K562 (cell line): Measurements from ENCODE around the gene NFKBIB. TPM values are rescaled to one million over a fixed set of nuclear protein-coding genes. Genes with fewer than 3 reads are reported as not detected.
A peak's percentile ranks its signal among the peaks of the same experiment; 100 is the strongest.

ENCODE experiments used
- DNMT1 ChIP-seq: fragments of 450-650 bp; IDR thresholded peaks from 2 replicates; pipeline ENCODE4 v1.6.1; 2016; ENCODE audit warnings: antibody characterized with exemption, mild to moderate bottlenecking
- HDAC6 ChIP-seq: IDR thresholded peaks from 2 replicates; pipeline ENCODE4 v1.6.1; 2012; ENCODE audit warnings: low read depth, mild to moderate bottlenecking, control low read depth, inconsistent platforms, low read length, moderate library complexity
- KHSRP ChIP-seq: fragments of 450-650 bp; IDR thresholded peaks from 2 replicates; pipeline ENCODE4 v1.6.1; 2017
- MAZ ChIP-seq, 2 experiments: fragments of 450-650 bp in 1 of 2; sonication (generic) in 1 of 2; formaldehyde crosslinking; IDR thresholded peaks in 1 of 2; conservative IDR thresholded peaks in 1 of 2; 2 replicates each; pipeline versions ENCODE4 v1.4.0 to v1.5.0; 2020; ENCODE audit warnings: mild to moderate bottlenecking in 1 of 2, missing genetic modification reagents in 1 of 2
- MLLT1 ChIP-seq, 2 experiments: fragments of 450-650 bp; IDR thresholded peaks; 2 replicates each; pipeline ENCODE4 v1.6.1; 2016
- THRAP3 ChIP-seq: fragments of 450-650 bp; IDR thresholded peaks from 2 replicates; pipeline ENCODE4 v1.6.1; 2016; ENCODE audit warnings: mild to moderate bottlenecking, inconsistent platforms, borderline replicate concordance
- ZFP36 ChIP-seq: fragments of 150-350 bp; IDR thresholded peaks from 2 replicates; pipeline ENCODE4 v1.6.1; 2018; ENCODE audit warnings: low read length, low read depth; ENCODE audit not compliant: partially characterized antibody
- ZNF124 ChIP-seq: sonication (generic); formaldehyde crosslinking; IDR thresholded peaks from 2 replicates; pipeline ENCODE4 v1.8.1; 2022; ENCODE audit warnings: missing genetic modification reagents
- ZNF184 ChIP-seq: sonication (generic); formaldehyde crosslinking; IDR thresholded peaks from 2 replicates; pipeline ENCODE4 v1.5.0; 2020; ENCODE audit warnings: missing genetic modification reagents
- polyA plus RNA-seq, 8 experiments: library from polyadenylated mRNA; depleted of rRNA in 4 of 8; stranded (reverse) in 5 of 8; unstranded in 3 of 8; fragments of >200 nt; fragmentation: Nextera tagmentation in 2 of 8; fragmentation: Illumina TruSeq in 1 of 8; extraction: Ambion mirVana in 2 of 8; extraction: Trizol in 1 of 8; gene quantifications; 2 replicates each; pipeline versions ENCODE4 v1.2.1 to v1.2.3, GENCODE V29; 2011 to 2014; ENCODE audit warnings: inconsistent platforms in 1 of 8, missing spikeins in 1 of 8
- total RNA-seq, 7 experiments: library from RNA; depleted of rRNA in 6 of 7; stranded (reverse); fragments of >200 nt in 6 of 7; fragmentation: Illumina TruSeq in 2 of 7; extraction: Trizol in 2 of 7; gene quantifications; 2 replicates each; pipeline versions ENCODE4 v1.2.1 to v1.2.3, GENCODE V29; 2011 to 2021; ENCODE audit warnings: low replicate concordance in 1 of 7
- TF ChIP-seq, protein P1 (sequence below), 2 experiments: fragments of 450-650 bp in 1 of 2; sonication (generic) in 1 of 2; formaldehyde crosslinking in 1 of 2; IDR thresholded peaks in 1 of 2; conservative IDR thresholded peaks in 1 of 2; 2 replicates each; pipeline versions ENCODE4 v1.6.1 to v1.8.1; 2016 to 2023; ENCODE audit warnings: mild to moderate bottlenecking in 2 of 2, moderate library complexity in 2 of 2, inconsistent platforms in 1 of 2, missing genetic modification reagents in 1 of 2
- TF ChIP-seq, protein P2 (sequence below): fragments of 450-650 bp; IDR thresholded peaks from 2 replicates; pipeline ENCODE4 v1.6.1; 2016; ENCODE audit warnings: low read depth

The NFKBIB gene
- total and polyA plus RNA-seq, 9 of the 15 experiments (the other 6 are each of a cell fraction or from before 2014, with no cell fraction given), result 1.5 to 44.9 (median 10.4) TPM

DNA sequence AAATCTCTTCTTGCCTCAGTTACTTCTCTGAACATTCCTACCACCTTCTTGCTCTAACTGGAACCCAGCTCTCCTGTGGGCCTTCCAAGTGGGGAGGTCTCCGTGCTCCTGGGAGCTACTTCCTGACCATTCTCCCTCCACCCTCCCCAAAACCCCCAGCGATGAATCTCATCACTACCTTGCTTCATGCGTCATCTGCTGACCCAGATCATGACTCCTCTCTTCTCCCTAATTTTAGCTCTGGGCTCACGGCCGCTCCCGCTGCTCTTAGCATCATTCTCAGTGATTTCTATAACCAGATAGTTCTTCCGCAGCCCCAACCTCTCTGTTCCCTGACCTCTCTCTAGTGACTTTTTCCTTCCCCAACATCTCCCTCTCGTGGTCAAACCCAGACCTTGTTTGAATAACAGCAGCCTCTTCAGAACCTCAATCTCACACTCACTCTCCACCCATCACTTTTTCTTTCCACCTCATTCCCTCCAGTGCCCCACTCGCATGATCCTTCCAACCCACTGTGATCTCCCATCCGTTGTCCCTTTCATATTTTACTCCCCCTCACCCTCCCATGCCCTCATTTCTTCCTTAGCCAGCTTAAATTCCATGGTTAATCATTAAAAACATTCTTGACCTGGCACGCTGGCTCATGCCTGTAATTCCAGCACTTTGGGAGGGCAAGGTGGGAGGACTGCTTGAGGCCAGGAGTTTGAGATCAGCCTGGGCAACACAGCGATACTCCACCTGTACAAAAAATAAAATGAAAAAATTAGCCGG lies 52.8 kb downstream of the NFKBIB start (continued):
- TF ChIP-seq MLLT1 (IDR thresholded peaks at IDR 0.05) (0 out of 4 replicates have a peak, but pooled peaks of 1 of the 2 experiments have one; percentile 42), HDAC6 (no peak), THRAP3 (no peak), ZNF184 (CRISPR knock-in tag) (no peak), ZFP36 (peak; percentile 27), MAZ (CRISPR knock-in tag; conservative IDR thresholded peaks at IDR 0.05 in 1 of 2, IDR thresholded peaks at IDR 0.05 in 1 of 2) (no peak), DNMT1 (no peak), ZNF124 (no peak), KHSRP (no peak)
- TF ChIP-seq, protein P1, sequence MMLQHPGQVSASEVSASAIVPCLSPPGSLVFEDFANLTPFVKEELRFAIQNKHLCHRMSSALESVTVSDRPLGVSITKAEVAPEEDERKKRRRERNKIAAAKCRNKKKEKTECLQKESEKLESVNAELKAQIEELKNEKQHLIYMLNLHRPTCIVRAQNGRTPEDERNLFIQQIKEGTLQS (IDR thresholded peaks at IDR 0.05), result no peak
- TF ChIP-seq, protein P1 (CRISPR knock-in tag; conservative IDR thresholded peaks at IDR 0.05), result no peak
- TF ChIP-seq, protein P2, sequence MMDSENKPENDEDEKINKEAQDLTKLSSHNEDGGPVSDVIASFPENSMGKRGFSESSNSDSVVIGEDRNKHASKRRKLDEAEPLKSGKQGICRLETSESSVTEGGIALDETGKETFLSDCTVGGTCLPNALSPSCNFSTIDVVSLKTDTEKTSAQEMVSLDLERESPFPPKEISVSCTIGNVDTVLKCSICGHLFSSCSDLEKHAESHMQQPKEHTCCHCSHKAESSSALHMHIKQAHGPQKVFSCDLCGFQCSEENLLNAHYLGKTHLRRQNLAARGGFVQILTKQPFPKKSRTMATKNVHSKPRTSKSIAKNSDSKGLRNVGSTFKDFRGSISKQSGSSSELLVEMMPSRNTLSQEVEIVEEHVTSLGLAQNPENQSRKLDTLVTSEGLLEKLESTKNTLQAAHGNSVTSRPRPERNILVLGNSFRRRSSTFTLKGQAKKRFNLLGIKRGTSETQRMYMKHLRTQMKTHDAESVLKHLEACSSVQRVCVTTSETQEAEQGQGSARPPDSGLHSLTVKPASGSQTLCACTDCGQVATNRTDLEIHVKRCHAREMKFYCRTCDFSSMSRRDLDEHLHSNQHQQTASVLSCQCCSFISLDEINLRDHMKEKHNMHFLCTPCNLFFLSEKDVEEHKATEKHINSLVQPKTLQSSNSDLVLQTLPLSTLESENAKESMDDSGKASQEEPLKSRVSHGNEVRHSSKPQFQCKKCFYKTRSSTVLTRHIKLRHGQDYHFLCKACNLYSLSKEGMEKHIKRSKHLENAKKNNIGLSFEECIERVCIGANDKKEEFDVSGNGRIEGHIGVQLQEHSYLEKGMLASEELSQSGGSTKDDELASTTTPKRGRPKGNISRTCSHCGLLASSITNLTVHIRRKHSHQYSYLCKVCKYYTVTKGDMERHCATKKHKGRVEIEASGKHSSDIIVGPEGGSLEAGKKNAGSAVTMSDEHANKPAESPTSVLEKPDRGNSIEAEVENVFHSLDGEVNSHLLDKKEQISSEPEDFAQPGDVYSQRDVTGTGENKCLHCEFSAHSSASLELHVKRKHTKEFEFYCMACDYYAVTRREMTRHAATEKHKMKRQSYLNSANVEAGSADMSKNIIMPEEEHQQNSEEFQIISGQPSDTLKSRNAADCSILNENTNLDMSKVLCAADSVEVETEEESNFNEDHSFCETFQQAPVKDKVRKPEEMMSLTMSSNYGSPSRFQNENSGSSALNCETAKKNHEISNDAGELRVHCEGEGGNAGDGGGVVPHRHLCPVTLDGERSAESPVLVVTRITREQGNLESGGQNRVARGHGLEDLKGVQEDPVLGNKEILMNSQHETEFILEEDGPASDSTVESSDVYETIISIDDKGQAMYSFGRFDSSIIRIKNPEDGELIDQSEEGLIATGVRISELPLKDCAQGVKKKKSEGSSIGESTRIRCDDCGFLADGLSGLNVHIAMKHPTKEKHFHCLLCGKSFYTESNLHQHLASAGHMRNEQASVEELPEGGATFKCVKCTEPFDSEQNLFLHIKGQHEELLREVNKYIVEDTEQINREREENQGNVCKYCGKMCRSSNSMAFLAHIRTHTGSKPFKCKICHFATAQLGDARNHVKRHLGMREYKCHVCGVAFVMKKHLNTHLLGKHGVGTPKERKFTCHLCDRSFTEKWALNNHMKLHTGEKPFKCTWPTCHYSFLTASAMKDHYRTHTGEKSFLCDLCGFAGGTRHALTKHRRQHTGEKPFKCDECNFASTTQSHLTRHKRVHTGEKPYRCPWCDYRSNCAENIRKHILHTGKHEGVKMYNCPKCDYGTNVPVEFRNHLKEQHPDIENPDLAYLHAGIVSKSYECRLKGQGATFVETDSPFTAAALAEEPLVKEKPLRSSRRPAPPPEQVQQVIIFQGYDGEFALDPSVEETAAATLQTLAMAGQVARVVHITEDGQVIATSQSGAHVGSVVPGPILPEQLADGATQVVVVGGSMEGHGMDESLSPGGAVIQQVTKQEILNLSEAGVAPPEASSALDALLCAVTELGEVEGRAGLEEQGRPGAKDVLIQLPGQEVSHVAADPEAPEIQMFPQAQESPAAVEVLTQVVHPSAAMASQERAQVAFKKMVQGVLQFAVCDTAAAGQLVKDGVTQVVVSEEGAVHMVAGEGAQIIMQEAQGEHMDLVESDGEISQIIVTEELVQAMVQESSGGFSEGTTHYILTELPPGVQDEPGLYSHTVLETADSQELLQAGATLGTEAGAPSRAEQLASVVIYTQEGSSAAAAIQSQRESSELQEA, result peak; percentile 21; the same call in 1 of the 2 replicates
